CD14-positive monocyte (primary cell): ENCODE results near the gene AFF1. TPM values are rescaled to one million over a fixed set of nuclear protein-coding genes. Genes with fewer than 3 reads are reported as not detected.

ENCODE experiments used
- DNase-seq, 3 donors: peaks; one replicate each; pipeline ENCODE4 v3.0.0-alpha.2; 2011 to 2022
- H2AFZ ChIP-seq: 2 replicates; pipeline ENCODE4 v1.6.0; 2012; ENCODE audit warnings: mild to moderate bottlenecking, low read depth, low read length, inconsistent platforms; ENCODE audit not compliant: insufficient read depth, poor library complexity, severe bottlenecking
- H3K27ac ChIP-seq, 2 donors: 1 replicate in 1 of 2; 2 replicates in 1 of 2; pipeline ENCODE4 v1.5.1; 2012 to 2013; ENCODE audit warnings: low read length in 2 of 2, control low read depth in 1 of 2, inconsistent platforms in 1 of 2, low read depth in 1 of 2, mild to moderate bottlenecking in 1 of 2
- H3K27me3 ChIP-seq, 2 donors: one replicate each; pipeline versions ENCODE4 v1.6.0 to v1.6.1; 2011 to 2013; ENCODE audit warnings: low read length in 2 of 2; ENCODE audit not compliant: control insufficient read depth in 2 of 2, insufficient read depth in 2 of 2
- H3K36me3 ChIP-seq, 2 donors: replicated peaks in 1 of 2; 1 replicate in 1 of 2; 2 replicates in 1 of 2; pipeline versions ENCODE4 v1.5.1 to v1.6.1; 2012 to 2013; ENCODE audit warnings: low read length in 2 of 2, control low read depth in 1 of 2, inconsistent platforms in 1 of 2, mild to moderate bottlenecking in 1 of 2; ENCODE audit not compliant: insufficient read depth in 2 of 2, control insufficient read depth in 1 of 2
- H3K4me1 ChIP-seq, 2 donors: 1 replicate in 1 of 2; 2 replicates in 1 of 2; pipeline versions ENCODE4 v1.5.1 to v1.6.1; 2012 to 2013; ENCODE audit warnings: low read length in 2 of 2, control low read depth in 1 of 2, inconsistent platforms in 1 of 2, mild to moderate bottlenecking in 1 of 2, moderate library complexity in 1 of 2; ENCODE audit not compliant: insufficient read depth in 2 of 2, control insufficient read depth in 1 of 2
- H3K4me2 ChIP-seq: replicated peaks from 2 replicates; pipeline ENCODE3; 2012; ENCODE audit warnings: low read length, moderate library complexity, mild to moderate bottlenecking; ENCODE audit not compliant: poor library complexity, severe bottlenecking; ENCODE audit errors: extremely low read depth
- H3K4me3 ChIP-seq, 3 experiments: fragments of 200-600 bp in 1 of 3; sonication (generic) in 1 of 3; replicated peaks in 1 of 3; 1 replicate in 2 of 3; 2 replicates in 1 of 3; pipeline ENCODE4 v1.5.1; 2011 to 2013; ENCODE audit warnings: low read length in 3 of 3, mild to moderate bottlenecking in 3 of 3, control low read depth in 2 of 3, low read depth in 2 of 3, inconsistent platforms in 1 of 3, moderate library complexity in 1 of 3
- H3K79me2 ChIP-seq: 2 replicates; pipeline ENCODE4 v1.6.0; 2012; ENCODE audit warnings: mild to moderate bottlenecking, control low read depth, inconsistent platforms, low read length, moderate library complexity; ENCODE audit not compliant: insufficient read depth
- H3K9ac ChIP-seq: 2 replicates; pipeline ENCODE4 v1.6.0; 2017; ENCODE audit warnings: low read length, mild to moderate bottlenecking; ENCODE audit not compliant: insufficient read depth, poor library complexity, severe bottlenecking
- H3K9me3 ChIP-seq, 2 donors: replicated peaks in 1 of 2; 1 replicate in 1 of 2; 2 replicates in 1 of 2; pipeline versions ENCODE4 v1.5.1 to v1.6.1; 2012 to 2013; ENCODE audit warnings: low read length in 2 of 2, control low read depth in 1 of 2; ENCODE audit not compliant: control insufficient read depth in 1 of 2, insufficient read depth in 1 of 2
- H4K20me1 ChIP-seq: 2 replicates; pipeline ENCODE4 v1.6.0; 2012; ENCODE audit warnings: mild to moderate bottlenecking, low read length, control low read depth, moderate library complexity; ENCODE audit not compliant: insufficient read depth
- H3K27ac Mint-ChIP-seq, 7 donors: one replicate each; pipeline ENCODE4 v1.8.0; 2020; ENCODE audit warnings: mild to moderate bottlenecking in 7 of 7, mixed read lengths in 7 of 7, moderate library complexity in 6 of 7, inconsistent platforms in 2 of 7
- H3K27me3 Mint-ChIP-seq, 3 donors: one replicate each; pipeline ENCODE4 v1.8.0; 2021 to 2022; ENCODE audit warnings: low read depth in 3 of 3, mild to moderate bottlenecking in 3 of 3, mixed read lengths in 3 of 3, moderate library complexity in 3 of 3, inconsistent platforms in 1 of 3
- H3K36me3 Mint-ChIP-seq, 2 donors: one replicate each; pipeline ENCODE4 v1.8.0; 2020; ENCODE audit warnings: mixed read lengths in 2 of 2, inconsistent platforms in 1 of 2, mild to moderate bottlenecking in 1 of 2
- H3K4me1 Mint-ChIP-seq: one replicate; pipeline ENCODE4 v1.8.0; 2020; ENCODE audit warnings: mild to moderate bottlenecking, mixed read lengths
- H3K4me3 Mint-ChIP-seq, 2 donors: one replicate each; pipeline ENCODE4 v1.8.0; 2020; ENCODE audit warnings: mild to moderate bottlenecking in 2 of 2, mixed read lengths in 2 of 2, moderate library complexity in 1 of 2
- H3K9me3 Mint-ChIP-seq, 7 donors: one replicate each; pipeline ENCODE4 v1.8.0; 2020 to 2022; ENCODE audit warnings: mixed read lengths in 7 of 7, mild to moderate bottlenecking in 6 of 7, moderate library complexity in 6 of 7, inconsistent platforms in 2 of 7
- CTCF ChIP-seq: fragments of 200-600 bp; IDR thresholded peaks from one replicate; pipeline ENCODE4 v1.8.0; 2022; ENCODE audit warnings: antibody characterized with exemption, mild to moderate bottlenecking
- WGBS: methylation state at CpG from one replicate; pipeline ENCODE4 v1.1.5; 2013; ENCODE audit warnings: missing lambda C conversion rate; ENCODE audit not compliant: insufficient coverage; 5-methylcytosine and 5-hydroxymethylcytosine counted together
- intact Hi-C, 2 donors: fragments of 100-400 bp; cut with micrococcal nuclease; formaldehyde crosslinking; loops; one replicate each; pipeline versions ENCODE4 v1.15.0 to v1.15.1; 2023
- polyA plus RNA-seq, 3 donors: library from polyadenylated mRNA; depleted of rRNA in 1 of 3; unstranded in 2 of 3; stranded (reverse) in 1 of 3; fragments of 300-500 nt in 2 of 3; fragments of >200 nt in 1 of 3; fragmentation: Illumina TruSeq in 2 of 3; gene quantifications; 1 replicate in 2 of 3; 2 replicates in 1 of 3; pipeline ENCODE4 v1.2.3, GENCODE V29; 2012 to 2021

The AFF1 gene
- polyA plus RNA-seq, 3 donors, result 7.5 to 20.9 (median 16.3) TPM

DNA sequence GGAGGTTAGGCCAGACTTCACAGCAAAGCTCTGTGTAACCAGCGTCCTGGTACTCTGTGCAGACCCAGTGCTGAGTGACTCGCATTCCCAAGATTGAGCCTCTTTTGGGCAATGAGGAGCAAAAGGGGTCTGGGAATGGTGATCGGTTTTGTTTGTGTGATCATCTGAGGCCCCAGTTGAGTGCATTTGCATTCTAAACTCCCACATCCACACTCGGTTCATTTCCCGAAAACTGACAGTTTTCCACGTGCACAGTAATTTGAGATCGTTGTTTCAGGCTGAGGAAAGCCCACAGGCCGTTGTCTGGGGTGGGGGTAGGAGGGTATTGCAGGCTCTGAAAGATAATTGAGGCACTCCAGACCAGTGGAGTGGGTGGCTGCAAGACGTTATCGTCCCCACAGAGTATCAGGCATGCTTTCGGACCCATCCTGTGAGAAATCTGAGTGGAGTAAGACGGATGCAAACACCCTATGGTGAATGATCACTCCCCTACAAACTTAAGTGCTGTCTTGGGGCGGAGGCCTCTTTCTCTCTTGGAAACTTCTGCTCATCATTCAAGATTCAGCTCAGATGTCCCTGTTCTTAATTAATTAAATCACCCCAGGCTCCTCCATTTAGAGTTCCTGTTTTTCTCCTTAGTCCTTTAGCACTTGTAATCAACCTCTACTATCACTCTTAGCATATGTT is 96.1 kb downstream of the AFF1 start:
- Histone ChIP-seq H3K4me1 (peaks cover 17 to 24% of the 10 kb centered on the region in 2 donors), H3K9me3 (no peaks in the 10 kb centered on the region), H3K79me2 (peaks cover 99% of the 10 kb centered on the region), H4K20me1 (peaks cover 100% of the 10 kb centered on the region), H3K4me3 (no peak overlapping the region), H3K27ac (no peak overlapping the region), H3K36me3 (no peaks in the 10 kb centered on the region), H2AFZ (no peak overlapping the region), H3K27me3 (no peaks in the 10 kb centered on the region), H3K9ac (no peak overlapping the region), H3K4me2 (no peak overlapping the region)
- Mint-ChIP-seq H3K4me1 (peaks cover 17% of the 10 kb centered on the region), H3K9me3 (no peaks in the 10 kb centered on the region), H3K4me3 (no peak overlapping the region), H3K27me3 (peaks cover 0 to 2% (median 0%) of the 10 kb centered on the region in 3 donors), H3K36me3 (peaks cover 3 to 4% of the 10 kb centered on the region in 2 donors), H3K27ac (no peak overlapping the region)
- 90% methylated on average over 4 of the region's 13 CpGs for WGBS
- DNase-seq, result no peak
- TF ChIP-seq CTCF, result no peak
- intact Hi-C loops, result no loop called here

GRCh38 chr4:87031920-87032319 is 97.1 kb downstream of the AFF1 start:
- Histone ChIP-seq H3K4me1 (peaks cover 8 to 25% of the 10 kb centered on the region in 2 donors), H3K79me2 (peaks cover 99% of the 10 kb centered on the region), H3K9ac (no peak overlapping the region), H3K4me3 (no peak overlapping the region), H3K27ac (no peak overlapping the region), H3K4me2 (no peak overlapping the region), H4K20me1 (peaks cover 100% of the 10 kb centered on the region), H2AFZ (no peak overlapping the region), H3K27me3 (no peaks in the 10 kb centered on the region), H3K36me3 (no peaks in the 10 kb centered on the region), H3K9me3 (no peaks in the 10 kb centered on the region)
- no peak overlapping the region for H3K27ac Mint-ChIP-seq
- no peaks in the 10 kb centered on the region for H3K9me3 Mint-ChIP-seq
- no peak for TF ChIP-seq CTCF
- peaks cover 18% of the 10 kb centered on the region for H3K4me1 Mint-ChIP-seq
- WGBS, result 71% methylated on average over 1 of the region's 2 CpGs
- peaks cover 3 to 4% of the 10 kb centered on the region in 2 donors for H3K36me3 Mint-ChIP-seq
- intact Hi-C loops, result no loop called here
- H3K4me3 Mint-ChIP-seq, result no peak overlapping the region
- DNase-seq, result no peak
- no peaks in the 10 kb centered on the region for H3K27me3 Mint-ChIP-seq
